Activated CD4-positive, alpha-beta memory T cell treated with anti-CD3 and anti-CD28 coated beads for 36 hours (primary cell): Measurements from ENCODE around the gene KLF8. TPM values are rescaled to one million over a fixed set of nuclear protein-coding genes. Genes with fewer than 3 reads are reported as not detected.

Source experiments
- CTCF ChIA-PET: fragments of 350-600 bp; sonication (Branson Sonifier 250); formaldehyde crosslinking; loops from one replicate; lab custom pipeline; 2021; ENCODE audit warnings: antibody characterized with exemption, inconsistent platforms; lab: Charles Lee
- POLR2A ChIA-PET: fragments of 350-600 bp; sonication (Branson Sonifier 250); formaldehyde crosslinking; loops from one replicate; lab custom pipeline; 2021; ENCODE audit warnings: antibody characterized with exemption; lab: Charles Lee
- DNase-seq: peaks from one replicate; pipeline ENCODE4 v3.0.0-alpha.2; 2020
- H3K27ac Mint-ChIP-seq: one replicate; pipeline ENCODE4 v1.8.0; 2021; ENCODE audit warnings: mixed read lengths
- H3K27me3 Mint-ChIP-seq: one replicate; pipeline ENCODE4 v1.8.0; 2021; ENCODE audit warnings: mixed read lengths
- H3K36me3 Mint-ChIP-seq: one replicate; pipeline ENCODE4 v1.8.0; 2021; ENCODE audit warnings: mixed read lengths
- H3K4me1 Mint-ChIP-seq: one replicate; pipeline ENCODE4 v1.8.0; 2021; ENCODE audit warnings: low read depth, mixed read lengths
- H3K4me3 Mint-ChIP-seq: one replicate; pipeline ENCODE4 v1.8.0; 2021; ENCODE audit warnings: mild to moderate bottlenecking, mixed read lengths
- H3K9me3 Mint-ChIP-seq: one replicate; pipeline ENCODE4 v1.8.0; 2021; ENCODE audit warnings: mixed read lengths
- intact Hi-C: fragments of 100-400 bp; cut with micrococcal nuclease; formaldehyde crosslinking; loops from one replicate; pipeline ENCODE4 v1.15.1; 2023
- total RNA-seq, 2 experiments: library from RNA; stranded (reverse); gene quantifications; one replicate each; pipeline ENCODE4 v1.2.3, GENCODE V29; 2021

The KLF8 gene
- total RNA-seq, 2 experiments from 2014 or later: 3.2 to 4.4 TPM

- no peak for DNase-seq
- Mint-ChIP-seq H3K4me3 (no peak overlapping the region), H3K4me1 (peaks cover 6% of the 10 kb centered on the region), H3K36me3 (peaks cover 4% of the 10 kb centered on the region), H3K27me3 (no peaks in the 10 kb centered on the region), H3K9me3 (peaks cover 13% of the 10 kb centered on the region), H3K27ac (no peak overlapping the region)
- POLR2A ChIA-PET: no interaction called here
- intact Hi-C loops: no loop called here
- CTCF ChIA-PET: no interaction called here
Observed at GRCh38 chrX:56310581-56310980, 78.4 kb downstream of the KLF8 start.

GRCh38 chrX:56313308-56313707 lies 81.2 kb downstream of the KLF8 start:
- ChIA-PET POLR2A (no interaction called here), CTCF (no interaction called here)
- Mint-ChIP-seq H3K9me3 (no peaks in the 10 kb centered on the region), H3K4me1 (peaks cover 6% of the 10 kb centered on the region), H3K36me3 (no peaks in the 10 kb centered on the region), H3K4me3 (no peak overlapping the region), H3K27ac (no peak overlapping the region), H3K27me3 (no peaks in the 10 kb centered on the region)
- intact Hi-C loops: no loop called here
- no peak for DNase-seq

GRCh38 chrX:56314334-56314733 lies 82.2 kb downstream of the KLF8 start:
- H3K36me3 Mint-ChIP-seq: no peaks in the 10 kb centered on the region
- H3K27ac Mint-ChIP-seq: no peak overlapping the region
- H3K9me3 Mint-ChIP-seq: peaks cover under 1% of the 10 kb centered on the region
- ChIA-PET CTCF (no interaction called here), POLR2A (no interaction called here)
- peak overlapping the region; percentile 26 for H3K4me3 Mint-ChIP-seq
- peak; percentile 30 for DNase-seq
- intact Hi-C loops: no loop called here
- no peaks in the 10 kb centered on the region for H3K27me3 Mint-ChIP-seq
- peaks cover 6% of the 10 kb centered on the region for H3K4me1 Mint-ChIP-seq

- ChIA-PET CTCF (no interaction called here), POLR2A (no interaction called here)
- H3K27ac Mint-ChIP-seq: no peak overlapping the region
- no peak overlapping the region for H3K4me3 Mint-ChIP-seq
- H3K4me1 Mint-ChIP-seq: peaks cover 6% of the 10 kb centered on the region
- no peak for DNase-seq
- H3K27me3 Mint-ChIP-seq: no peaks in the 10 kb centered on the region
- intact Hi-C loops: no loop called here
- H3K9me3 Mint-ChIP-seq: peaks cover 9% of the 10 kb centered on the region
- no peaks in the 10 kb centered on the region for H3K36me3 Mint-ChIP-seq
Observed at GRCh38 chrX:56318076-56318475, 85.9 kb downstream of the KLF8 start.

- peaks cover 9% of the 10 kb centered on the region for H3K9me3 Mint-ChIP-seq
- no peak for DNase-seq
- no peak overlapping the region for H3K27ac Mint-ChIP-seq
- ChIA-PET POLR2A (no interaction called here), CTCF (no interaction called here)
- intact Hi-C loops: no loop called here
- H3K36me3 Mint-ChIP-seq: no peaks in the 10 kb centered on the region
- no peak overlapping the region for H3K4me3 Mint-ChIP-seq
- no peaks in the 10 kb centered on the region for H3K27me3 Mint-ChIP-seq
- peaks cover 2% of the 10 kb centered on the region for H3K4me1 Mint-ChIP-seq
Observed at GRCh38 chrX:56319165-56319564, 87.0 kb downstream of the KLF8 start.
